Urinary bladder (tissue), 4 donors: ENCODE measurements around the gene ABLIM2. TPM values are rescaled to one million over a fixed set of nuclear protein-coding genes. Genes with fewer than 3 reads are reported as not detected.

Experiments
- DNase-seq: peaks from one replicate; pipeline ENCODE4 v3.0.0-alpha.2; 2015; ENCODE audit errors: extremely low spot score
- H3K27ac ChIP-seq: one replicate; pipeline ENCODE4 v1.5.1; 2013; ENCODE audit warnings: low read depth, mild to moderate bottlenecking, moderate library complexity
- H3K36me3 ChIP-seq: one replicate; pipeline ENCODE4 v1.6.1; 2013; ENCODE audit warnings: mild to moderate bottlenecking, moderate library complexity; ENCODE audit not compliant: insufficient read depth
- H3K4me1 ChIP-seq: one replicate; pipeline ENCODE4 v1.6.1; 2013; ENCODE audit warnings: mild to moderate bottlenecking, moderate library complexity; ENCODE audit not compliant: insufficient read depth
- H3K4me3 ChIP-seq: one replicate; pipeline ENCODE4 v1.5.1; 2013; ENCODE audit warnings: low read depth, low read length
- WGBS: extraction: QIAGEN DNeasy Blood & Tissue Kit; methylation state at CpG from one replicate; pipeline ENCODE4 v1.1.7; 2013; 5-methylcytosine and 5-hydroxymethylcytosine counted together
- polyA plus RNA-seq: library from polyadenylated mRNA; stranded (reverse); fragments of 200-250 nt; gene quantifications from one replicate; pipeline ENCODE4 v1.2.3, GENCODE V29; 2013
- total RNA-seq: library from RNA; depleted of rRNA; stranded (reverse); fragments of >200 nt; gene quantifications from one replicate; pipeline ENCODE4 v1.2.3, GENCODE V29; 2014
- donor health status: healthy with polysubstance abuse.
- donor health status: healthy.

ABLIM2 gene
- total and polyA plus RNA-seq, 2 donors = 1.1 to 5.9 TPM

DNA sequence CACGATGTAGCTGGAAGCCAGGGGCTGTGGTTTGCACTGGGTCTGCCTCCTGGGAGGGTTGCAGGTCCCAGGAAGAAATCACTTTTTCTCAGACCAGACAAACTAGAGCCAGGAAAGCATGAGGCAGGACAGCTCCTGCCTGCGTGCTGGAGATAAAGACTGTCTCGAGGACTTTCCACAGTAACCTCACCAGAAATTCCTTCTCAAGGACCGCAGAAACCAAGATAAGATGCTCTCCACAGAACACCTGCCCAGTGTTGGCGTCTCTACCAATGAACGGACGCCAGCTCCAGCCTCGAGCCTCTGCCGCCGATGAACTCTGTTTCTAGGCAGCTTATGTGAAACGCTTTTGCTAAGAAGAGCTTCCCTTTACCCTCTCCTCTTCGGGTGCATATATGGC is 142.1 kb downstream of the ABLIM2 start:
- 66% methylated on average over 12 of the region's 12 CpGs for WGBS

DNA sequence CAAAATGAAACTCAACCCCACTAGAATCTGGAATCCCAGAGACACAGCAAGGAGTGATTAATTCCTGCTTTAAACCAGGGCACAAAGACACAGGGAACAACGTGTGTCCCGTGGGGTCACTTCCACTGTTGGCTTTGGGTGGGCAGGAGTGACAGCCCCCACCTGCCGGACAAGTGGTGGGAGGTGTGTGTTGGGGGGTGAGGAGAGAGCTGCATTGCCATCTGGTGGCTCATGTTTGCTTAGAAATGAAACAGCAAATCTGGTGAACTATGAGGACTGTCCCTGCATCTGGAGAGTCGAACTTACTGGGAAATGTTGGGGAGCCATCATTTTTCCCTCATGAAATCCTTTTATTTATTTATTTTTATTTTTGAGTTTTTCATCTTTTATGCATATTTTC is 143.1 kb downstream of the ABLIM2 start:
- WGBS = 25% methylated on average over 4 of the region's 4 CpGs

More for the DNA sequence above, 142.1 kb downstream of the ABLIM2 start:
- no peak overlapping the region for H3K27ac ChIP-seq
- H3K36me3 ChIP-seq = no peaks in the 10 kb centered on the region
- H3K4me1 ChIP-seq = no peaks in the 10 kb centered on the region
- no peak overlapping the region for H3K4me3 ChIP-seq
- DNase-seq = no peak

DNA sequence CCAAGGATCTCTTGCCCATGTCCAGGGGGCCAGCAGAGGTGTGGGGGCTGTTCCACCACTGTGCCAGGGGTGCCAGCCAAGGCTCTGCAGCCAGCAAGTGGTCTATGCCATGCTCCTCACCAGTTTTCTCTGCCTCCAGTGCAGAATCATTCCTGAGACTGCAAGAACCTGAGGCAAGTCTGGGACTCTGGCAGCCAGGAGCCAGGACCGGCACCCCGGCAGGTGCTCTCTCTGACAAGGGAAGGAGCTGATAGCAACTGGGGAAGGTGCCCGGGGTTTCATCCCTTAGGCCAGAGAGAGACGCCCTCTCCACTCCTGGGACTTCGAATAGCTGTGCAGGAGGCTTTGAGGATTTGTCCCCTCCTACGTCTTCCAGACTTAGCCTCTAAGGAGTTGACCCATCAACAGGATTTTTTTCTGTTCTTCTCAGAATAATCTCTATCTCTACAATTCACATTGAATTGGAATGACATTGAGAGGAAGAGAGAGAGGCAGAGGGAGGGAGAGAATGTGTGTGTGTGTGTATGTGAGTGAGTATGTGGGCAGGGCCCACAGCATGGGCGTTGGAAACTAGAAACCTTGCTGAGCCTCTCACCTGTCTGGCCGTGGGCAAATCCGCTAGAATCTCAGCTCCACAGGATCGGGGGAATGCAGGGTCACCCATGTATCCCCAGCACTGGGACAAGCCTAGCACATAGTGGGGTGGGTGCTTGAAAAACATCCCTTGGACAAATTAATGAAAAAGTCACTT is 144.5 kb downstream of the ABLIM2 start:
- no peaks in the 10 kb centered on the region for H3K4me1 ChIP-seq
- no peaks in the 10 kb centered on the region for H3K36me3 ChIP-seq
- H3K4me3 ChIP-seq = no peak overlapping the region
- no peak for DNase-seq
- 81% methylated on average over 10 of the region's 10 CpGs for WGBS
- H3K27ac ChIP-seq = no peak overlapping the region

More for the DNA sequence above, 143.1 kb downstream of the ABLIM2 start:
- Histone ChIP-seq H3K27ac (no peak overlapping the region), H3K4me1 (no peaks in the 10 kb centered on the region), H3K36me3 (no peaks in the 10 kb centered on the region), H3K4me3 (no peak overlapping the region)
- no peak for DNase-seq

DNA sequence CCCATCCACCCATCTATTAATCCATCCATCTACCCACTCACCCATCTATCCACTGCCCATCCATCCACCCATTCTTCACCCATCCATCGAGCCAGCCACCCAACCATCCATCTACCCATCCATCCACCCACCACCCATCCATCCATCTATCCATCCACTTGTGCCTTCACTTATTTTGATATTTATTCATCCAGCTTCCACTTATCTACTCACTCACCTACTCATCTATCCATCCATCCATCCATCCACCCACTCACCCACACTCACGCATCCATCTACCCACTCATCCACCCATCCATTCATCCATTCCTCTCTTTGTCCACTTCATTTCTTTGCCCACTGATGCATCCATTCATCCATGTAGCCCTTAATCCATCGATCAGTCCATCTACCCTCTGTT is 146.1 kb downstream of the ABLIM2 start:
- no peak for DNase-seq
- WGBS = 95% methylated on average over 3 of the region's 3 CpGs
- Histone ChIP-seq H3K27ac (no peak overlapping the region), H3K36me3 (no peaks in the 10 kb centered on the region), H3K4me1 (no peaks in the 10 kb centered on the region), H3K4me3 (no peak overlapping the region)

DNA sequence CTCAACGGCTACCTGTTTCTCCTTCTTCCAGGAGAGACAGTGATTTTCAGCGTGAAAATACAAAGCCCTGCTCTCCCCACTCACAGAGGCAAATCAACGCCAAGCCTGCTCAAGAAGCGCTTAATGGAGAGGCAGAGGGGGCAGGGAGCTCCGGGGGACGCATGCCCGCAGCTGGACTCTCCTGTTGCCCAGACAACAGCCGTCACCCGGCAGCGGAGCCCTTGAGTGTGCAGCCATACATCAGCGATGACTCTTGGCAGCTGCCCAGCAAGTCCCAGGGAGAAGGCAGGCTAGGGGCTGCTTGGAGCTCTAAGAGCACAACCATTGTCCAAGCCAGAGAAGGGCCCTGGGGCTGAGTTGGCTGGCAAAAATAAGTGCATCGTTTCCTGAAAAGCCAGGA is 148.0 kb downstream of the ABLIM2 start:
- DNase-seq = peak; percentile 81
- WGBS = 18% methylated on average over 12 of the region's 12 CpGs
- Histone ChIP-seq H3K36me3 (no peaks in the 10 kb centered on the region), H3K27ac (no peak overlapping the region), H3K4me3 (no peak overlapping the region), H3K4me1 (no peaks in the 10 kb centered on the region)

DNA sequence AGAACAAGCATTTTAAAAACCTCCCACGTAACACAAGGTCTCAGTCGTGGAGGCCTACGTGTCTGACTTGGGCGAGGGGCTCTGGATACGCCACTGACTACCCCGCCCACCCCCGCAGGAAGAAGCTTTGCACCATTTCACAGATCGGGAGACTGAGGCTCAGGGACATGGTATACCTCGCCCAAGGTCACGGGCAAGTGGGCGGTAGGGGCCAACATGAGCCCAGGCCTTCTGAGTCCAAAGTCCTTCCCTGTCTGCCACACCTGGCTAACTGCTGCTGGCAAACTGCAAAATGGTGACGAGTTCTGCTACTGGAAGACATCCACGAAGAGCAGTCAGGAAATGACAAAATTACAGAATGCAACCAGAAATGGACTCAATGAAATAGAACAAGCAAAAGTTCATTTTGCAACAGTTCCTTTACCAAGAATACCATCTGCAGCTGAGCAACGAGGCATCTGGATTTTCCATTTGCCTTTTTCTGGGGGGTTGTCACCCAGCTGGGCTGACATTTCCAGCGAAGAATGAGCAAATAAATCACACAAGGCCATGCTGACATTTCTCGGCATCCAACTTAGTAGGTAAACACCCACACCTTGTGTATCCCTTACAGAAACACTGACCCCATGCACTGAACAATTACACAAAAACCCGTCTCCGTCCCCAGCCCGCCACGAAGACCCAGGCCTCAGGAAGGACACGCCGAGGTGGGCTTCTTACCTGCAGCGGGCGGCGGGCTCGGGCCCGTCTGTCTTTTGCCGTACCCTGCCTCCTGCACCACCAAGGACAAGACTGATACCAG is 148.7 kb downstream of the ABLIM2 start:
- Histone ChIP-seq H3K4me1 (no peaks in the 10 kb centered on the region), H3K27ac (no peak overlapping the region), H3K36me3 (no peaks in the 10 kb centered on the region), H3K4me3 (no peak overlapping the region)
- no peak for DNase-seq
- 93% methylated on average over 28 of the region's 28 CpGs for WGBS

DNA sequence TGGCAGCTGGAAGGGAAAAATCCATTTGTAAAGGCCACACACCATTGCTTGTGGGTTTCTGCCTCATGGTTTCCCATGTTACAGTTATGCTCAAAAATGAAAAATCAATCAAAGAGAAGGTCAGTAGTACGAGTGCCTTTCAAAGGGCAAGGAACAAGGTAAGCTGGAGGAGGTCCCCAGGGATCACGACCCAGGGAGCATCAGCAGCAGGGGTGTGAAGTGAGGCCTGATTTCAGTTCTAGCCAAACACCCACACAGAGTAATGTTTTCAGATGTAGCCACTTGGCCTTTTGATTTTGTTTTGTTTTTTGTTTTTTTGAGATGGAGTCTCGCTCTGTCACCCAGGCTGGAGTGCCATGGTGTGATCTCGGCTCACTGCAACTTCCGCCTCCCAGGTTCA is 149.5 kb downstream of the ABLIM2 start:
- H3K4me1 ChIP-seq = no peaks in the 10 kb centered on the region
- no peak overlapping the region for H3K27ac ChIP-seq
- no peak overlapping the region for H3K4me3 ChIP-seq
- 97% methylated on average over 5 of the region's 5 CpGs for WGBS
- no peaks in the 10 kb centered on the region for H3K36me3 ChIP-seq
- DNase-seq = no peak

DNA sequence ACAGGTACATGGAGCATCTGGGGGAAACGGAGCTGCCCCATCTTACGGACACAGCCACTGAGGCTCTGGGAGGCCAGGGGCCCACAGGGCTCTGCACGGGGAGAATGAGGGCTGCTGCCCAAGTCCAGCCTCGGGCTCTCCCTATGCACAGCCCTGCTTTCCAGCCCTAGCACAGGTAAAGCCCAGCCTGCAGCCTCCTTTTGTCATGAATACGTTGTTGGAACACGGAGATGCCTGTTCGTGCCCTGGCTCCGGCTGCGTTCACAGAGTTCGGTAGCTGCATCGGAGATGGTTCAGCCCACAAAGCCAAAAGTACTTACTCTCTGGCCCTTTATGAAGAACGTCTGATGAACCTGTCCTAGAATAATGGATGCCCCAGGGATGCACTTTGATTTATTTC is 150.2 kb downstream of the ABLIM2 start:
- Histone ChIP-seq H3K36me3 (no peaks in the 10 kb centered on the region), H3K4me1 (no peaks in the 10 kb centered on the region), H3K4me3 (no peak overlapping the region), H3K27ac (no peak overlapping the region)
- 90% methylated on average over 12 of the region's 12 CpGs for WGBS
- no peak for DNase-seq

DNA sequence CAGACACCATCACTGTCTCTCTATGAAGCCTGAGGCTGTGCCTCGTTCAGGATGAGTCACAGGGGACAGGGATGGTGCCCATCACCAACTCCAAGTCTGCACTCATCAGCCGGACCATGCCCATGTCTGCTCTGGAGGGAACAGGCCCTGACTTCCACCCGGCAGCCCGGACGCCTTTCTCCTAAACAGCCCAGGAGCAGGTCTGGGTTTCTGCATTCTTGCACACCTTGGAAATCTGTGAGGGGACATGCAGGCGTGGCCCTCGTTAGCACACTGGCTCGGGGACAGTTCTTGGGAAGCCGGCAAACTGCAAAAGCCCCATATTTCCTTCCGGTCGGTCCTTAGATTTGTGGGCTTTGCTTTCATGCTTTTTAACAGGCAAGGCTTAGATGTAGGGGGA is 151.0 kb downstream of the ABLIM2 start:
- no peaks in the 10 kb centered on the region for H3K4me1 ChIP-seq
- H3K4me3 ChIP-seq = no peak overlapping the region
- no peak for DNase-seq
- H3K27ac ChIP-seq = no peak overlapping the region
- no peaks in the 10 kb centered on the region for H3K36me3 ChIP-seq
- 87% methylated on average over 11 of the region's 11 CpGs for WGBS

DNA sequence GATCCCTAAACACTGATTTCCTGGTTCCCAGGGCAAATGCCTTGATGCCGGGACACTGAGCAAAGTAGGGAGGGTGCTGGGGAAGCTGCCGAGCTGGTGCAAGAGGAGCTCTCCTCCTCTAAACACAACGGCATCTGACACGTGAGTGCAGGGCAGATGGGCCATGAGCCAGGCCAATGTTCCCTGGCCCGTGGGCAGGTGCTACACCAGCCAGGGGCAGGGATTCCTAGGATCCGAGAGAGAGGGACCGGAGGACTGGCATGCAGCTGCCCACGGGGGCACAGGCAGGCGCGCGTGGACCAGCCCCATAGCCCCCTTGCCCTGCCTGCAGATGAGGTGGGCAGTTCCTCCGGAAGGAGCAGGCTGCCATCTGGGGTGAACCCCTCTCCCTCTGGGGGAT is 152.1 kb downstream of the ABLIM2 start:
- H3K27ac ChIP-seq = no peak overlapping the region
- WGBS = 81% methylated on average over 12 of the region's 12 CpGs
- no peak for DNase-seq
- H3K4me3 ChIP-seq = no peak overlapping the region
- H3K36me3 ChIP-seq = no peaks in the 10 kb centered on the region
- H3K4me1 ChIP-seq = no peaks in the 10 kb centered on the region

DNA sequence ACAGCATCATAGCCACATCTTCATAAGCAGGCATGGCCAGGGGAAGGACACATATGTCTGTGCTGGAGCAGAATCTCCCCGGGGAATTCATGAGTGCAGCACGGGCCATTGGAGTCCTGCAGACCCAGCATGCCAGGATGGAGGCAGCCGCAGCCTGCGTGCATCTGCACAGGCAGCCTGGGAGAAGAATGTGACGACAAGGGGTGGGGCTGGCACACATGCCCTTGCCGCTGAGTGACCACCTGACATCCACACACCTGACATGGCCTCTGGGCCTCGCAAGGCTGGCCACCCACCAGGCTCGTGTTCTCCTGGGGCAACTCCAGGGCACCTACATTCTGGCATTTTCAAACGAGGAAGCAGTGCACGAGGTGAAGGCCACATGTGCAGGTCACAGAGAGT is 152.8 kb downstream of the ABLIM2 start:
- Histone ChIP-seq H3K36me3 (no peaks in the 10 kb centered on the region), H3K4me3 (no peak overlapping the region), H3K4me1 (no peaks in the 10 kb centered on the region), H3K27ac (no peak overlapping the region)
- WGBS = 77% methylated on average over 10 of the region's 10 CpGs
- no peak for DNase-seq

DNA sequence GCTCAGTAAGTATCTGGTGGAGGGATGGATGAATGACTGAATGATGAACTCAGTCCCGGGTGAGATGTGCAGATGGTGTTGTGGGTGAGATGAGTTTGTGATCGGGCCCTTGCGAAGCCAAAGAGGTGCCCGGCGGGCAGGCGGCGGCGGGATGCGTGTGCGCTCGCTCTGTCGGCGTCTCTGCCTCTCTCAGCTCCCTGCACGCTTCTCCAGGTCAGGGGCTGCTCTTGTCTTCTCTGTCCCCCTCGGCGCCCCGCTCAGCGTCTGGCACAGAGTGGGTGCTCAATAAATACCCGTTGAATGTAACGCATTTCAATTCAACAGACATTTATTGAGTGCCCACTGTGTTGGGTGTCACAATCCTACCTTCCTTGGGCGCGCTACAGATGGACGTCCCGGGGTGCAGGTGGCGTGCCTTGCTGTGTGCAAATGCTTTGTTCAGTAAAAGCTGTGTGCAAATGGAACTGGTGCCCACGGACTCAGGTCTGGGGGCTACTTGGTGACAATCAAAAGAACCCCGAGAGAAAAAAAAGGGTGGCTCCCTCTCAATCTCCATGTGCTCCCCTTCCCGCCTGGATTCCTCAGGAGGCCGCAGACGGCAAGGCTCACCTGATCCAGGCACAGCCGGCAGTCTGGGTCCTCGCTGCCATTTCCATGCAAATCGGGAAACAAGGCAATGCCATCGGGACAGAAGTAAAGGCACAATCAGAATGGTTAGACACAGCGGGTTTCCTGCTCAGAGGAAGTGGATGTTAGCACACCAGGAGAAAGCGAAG is 153.4 kb downstream of the ABLIM2 start:
- no peak for DNase-seq
- H3K27ac ChIP-seq = no peak overlapping the region
- no peaks in the 10 kb centered on the region for H3K4me1 ChIP-seq
- H3K36me3 ChIP-seq = no peaks in the 10 kb centered on the region
- WGBS = 91% methylated on average over 36 of the region's 36 CpGs
- H3K4me3 ChIP-seq = no peak overlapping the region

DNA sequence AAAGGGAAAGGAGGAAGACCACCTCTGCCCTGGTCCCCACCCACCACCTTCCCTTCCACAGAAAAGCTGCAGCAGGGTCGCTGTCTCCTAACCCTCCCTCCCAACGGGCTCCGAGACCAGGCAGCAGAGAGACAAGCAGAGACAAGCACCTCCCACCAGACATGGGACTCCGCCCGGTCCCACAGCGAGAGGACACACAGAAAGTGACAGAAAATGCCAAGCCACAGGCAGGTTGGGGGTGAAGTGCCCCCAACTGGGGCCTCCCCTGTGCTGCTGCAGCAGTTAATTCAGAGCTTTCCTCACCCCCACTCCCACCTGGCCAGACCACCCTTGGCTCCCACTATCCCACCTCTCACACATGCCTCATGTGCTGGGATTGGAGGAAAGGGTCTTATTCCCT is 154.5 kb downstream of the ABLIM2 start:
- no peaks in the 10 kb centered on the region for H3K36me3 ChIP-seq
- 62% methylated on average over 6 of the region's 6 CpGs for WGBS
- DNase-seq = no peak
- H3K4me1 ChIP-seq = no peaks in the 10 kb centered on the region
- no peak overlapping the region for H3K27ac ChIP-seq
- H3K4me3 ChIP-seq = no peak overlapping the region
